ENCODE data around the gene ZNF256.

DNA sequence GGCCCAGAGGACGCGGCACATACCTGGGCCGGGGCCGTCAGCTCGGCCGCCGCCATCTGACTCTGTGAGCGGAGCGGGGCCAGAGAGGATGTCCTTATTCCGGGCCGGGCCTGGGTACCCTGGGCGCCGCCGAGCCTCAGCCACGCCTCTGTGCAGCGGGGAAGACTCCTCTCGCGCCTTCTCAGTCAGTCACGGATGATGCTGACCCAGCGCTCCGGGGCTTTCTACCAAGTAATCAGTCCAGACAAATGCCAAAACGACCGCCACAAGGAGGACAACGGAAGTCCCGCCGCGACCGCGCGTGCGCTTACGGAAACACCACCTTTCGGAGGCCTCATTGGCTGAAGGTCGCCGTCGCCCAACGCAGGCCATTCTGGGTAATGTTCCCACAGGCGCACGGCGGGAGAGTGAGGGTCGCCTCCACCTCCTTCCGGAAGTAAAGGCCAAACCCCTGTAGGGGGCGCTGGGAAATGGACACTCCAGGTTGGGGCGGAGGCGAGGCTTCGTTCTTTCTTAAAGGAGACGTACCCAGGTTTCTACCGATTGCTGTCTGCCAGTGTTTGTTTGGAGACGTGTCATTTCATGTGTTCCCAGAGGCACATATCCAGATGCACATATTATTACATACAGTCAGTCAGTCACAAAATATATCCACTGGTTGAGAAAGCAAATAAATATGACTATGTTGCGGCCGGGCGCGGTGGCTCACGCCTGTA, at the start of gene ZNF256:
- TF ChIP-seq, protein P1, sequence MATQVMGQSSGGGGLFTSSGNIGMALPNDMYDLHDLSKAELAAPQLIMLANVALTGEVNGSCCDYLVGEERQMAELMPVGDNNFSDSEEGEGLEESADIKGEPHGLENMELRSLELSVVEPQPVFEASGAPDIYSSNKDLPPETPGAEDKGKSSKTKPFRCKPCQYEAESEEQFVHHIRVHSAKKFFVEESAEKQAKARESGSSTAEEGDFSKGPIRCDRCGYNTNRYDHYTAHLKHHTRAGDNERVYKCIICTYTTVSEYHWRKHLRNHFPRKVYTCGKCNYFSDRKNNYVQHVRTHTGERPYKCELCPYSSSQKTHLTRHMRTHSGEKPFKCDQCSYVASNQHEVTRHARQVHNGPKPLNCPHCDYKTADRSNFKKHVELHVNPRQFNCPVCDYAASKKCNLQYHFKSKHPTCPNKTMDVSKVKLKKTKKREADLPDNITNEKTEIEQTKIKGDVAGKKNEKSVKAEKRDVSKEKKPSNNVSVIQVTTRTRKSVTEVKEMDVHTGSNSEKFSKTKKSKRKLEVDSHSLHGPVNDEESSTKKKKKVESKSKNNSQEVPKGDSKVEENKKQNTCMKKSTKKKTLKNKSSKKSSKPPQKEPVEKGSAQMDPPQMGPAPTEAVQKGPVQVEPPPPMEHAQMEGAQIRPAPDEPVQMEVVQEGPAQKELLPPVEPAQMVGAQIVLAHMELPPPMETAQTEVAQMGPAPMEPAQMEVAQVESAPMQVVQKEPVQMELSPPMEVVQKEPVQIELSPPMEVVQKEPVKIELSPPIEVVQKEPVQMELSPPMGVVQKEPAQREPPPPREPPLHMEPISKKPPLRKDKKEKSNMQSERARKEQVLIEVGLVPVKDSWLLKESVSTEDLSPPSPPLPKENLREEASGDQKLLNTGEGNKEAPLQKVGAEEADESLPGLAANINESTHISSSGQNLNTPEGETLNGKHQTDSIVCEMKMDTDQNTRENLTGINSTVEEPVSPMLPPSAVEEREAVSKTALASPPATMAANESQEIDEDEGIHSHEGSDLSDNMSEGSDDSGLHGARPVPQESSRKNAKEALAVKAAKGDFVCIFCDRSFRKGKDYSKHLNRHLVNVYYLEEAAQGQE (IDR thresholded peaks at IDR 0.05; ENCODE audit: borderline replicate concordance in 1 of 2, low read depth in 1 of 2, low read length in 2 of 2) = no peak
- peak; percentile 31; the same call in 1 of the 2 replicates for TF ChIP-seq ELF4 (CRISPR knock-in tag; IDR thresholded peaks at IDR 0.05; ENCODE audit: borderline replicate concordance)
- TF ChIP-seq, protein P2, sequence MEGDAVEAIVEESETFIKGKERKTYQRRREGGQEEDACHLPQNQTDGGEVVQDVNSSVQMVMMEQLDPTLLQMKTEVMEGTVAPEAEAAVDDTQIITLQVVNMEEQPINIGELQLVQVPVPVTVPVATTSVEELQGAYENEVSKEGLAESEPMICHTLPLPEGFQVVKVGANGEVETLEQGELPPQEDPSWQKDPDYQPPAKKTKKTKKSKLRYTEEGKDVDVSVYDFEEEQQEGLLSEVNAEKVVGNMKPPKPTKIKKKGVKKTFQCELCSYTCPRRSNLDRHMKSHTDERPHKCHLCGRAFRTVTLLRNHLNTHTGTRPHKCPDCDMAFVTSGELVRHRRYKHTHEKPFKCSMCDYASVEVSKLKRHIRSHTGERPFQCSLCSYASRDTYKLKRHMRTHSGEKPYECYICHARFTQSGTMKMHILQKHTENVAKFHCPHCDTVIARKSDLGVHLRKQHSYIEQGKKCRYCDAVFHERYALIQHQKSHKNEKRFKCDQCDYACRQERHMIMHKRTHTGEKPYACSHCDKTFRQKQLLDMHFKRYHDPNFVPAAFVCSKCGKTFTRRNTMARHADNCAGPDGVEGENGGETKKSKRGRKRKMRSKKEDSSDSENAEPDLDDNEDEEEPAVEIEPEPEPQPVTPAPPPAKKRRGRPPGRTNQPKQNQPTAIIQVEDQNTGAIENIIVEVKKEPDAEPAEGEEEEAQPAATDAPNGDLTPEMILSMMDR (CRISPR knock-in tag; IDR thresholded peaks at IDR 0.05) = peak; percentile 93
- TF ChIP-seq NR3C1 (CRISPR knock-in tag; IDR thresholded peaks at IDR 0.05) = no peak
- TF ChIP-seq RXRA (CRISPR knock-in tag; IDR thresholded peaks at IDR 0.05) = peak; percentile 38; the same call in 1 of the 2 replicates
- TF ChIP-seq, protein P3, sequence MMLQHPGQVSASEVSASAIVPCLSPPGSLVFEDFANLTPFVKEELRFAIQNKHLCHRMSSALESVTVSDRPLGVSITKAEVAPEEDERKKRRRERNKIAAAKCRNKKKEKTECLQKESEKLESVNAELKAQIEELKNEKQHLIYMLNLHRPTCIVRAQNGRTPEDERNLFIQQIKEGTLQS (CRISPR knock-in tag; IDR thresholded peaks at IDR 0.05) = no peak
- TF ChIP-seq FOXK1 (CRISPR knock-in tag; IDR thresholded peaks at IDR 0.05; ENCODE audit: borderline replicate concordance, low read depth) = peak; percentile 43; the same call in 1 of the 2 replicates
- no peak for TF ChIP-seq RAD51 (IDR thresholded peaks at IDR 0.05; ENCODE audit: borderline replicate concordance)
- no peak for TF ChIP-seq NBN (conservative IDR thresholded peaks at IDR 0.05)
- 0 out of 2 replicates have a peak, but pooled peaks have one; percentile 38 for TF ChIP-seq JUN (CRISPR knock-in tag; IDR thresholded peaks at IDR 0.05)
- no peak; the same call in 1 of the 2 replicates for TF ChIP-seq ZNF138 (CRISPR knock-in tag; IDR thresholded peaks at IDR 0.05; ENCODE audit: low read depth)

All from HepG2 (cell line).